ENCODE results near the gene TIMM50.
A peak's percentile ranks its signal among the peaks of the same experiment; 100 is the strongest.

Gene TIMM50

GRCh38 chr19:39539165-39539517 lies 58.5 kb downstream of the TIMM50 start:
- peak in 1 of 2 experiments; percentile 36 for DNase-seq

- peak; percentile 98 to 99 for DNase-seq
Measured at GRCh38 chr19:39539518-39540332, 59.1 kb downstream of the TIMM50 start, which contains the start of gene EID2. EID2 (minus strand) TSS chr19:39540161; CDS start chr19:39540079, 82 bp downstream.

- no peak for DNase-seq
Measured at GRCh38 chr19:39540333-39540673, 59.7 kb downstream of the TIMM50 start.

Data from SHP77 (cell line).